Mucosa of rectum (tissue), 2 donors: ENCODE results near the gene PSMC3IP.
"Not testable (repeated sequence)": the region's sequence is repeated elsewhere in the genome, so short reads cannot be mapped to it uniquely, and the experiment has no call there.

ENCODE experiments used
- H3K27ac ChIP-seq, 2 donors: one replicate each; pipeline ENCODE4 v1.7.0; 2013; ENCODE audit warnings: inconsistent platforms in 2 of 2, low read depth in 2 of 2, low read length in 2 of 2
- H3K27me3 ChIP-seq, 2 donors: one replicate each; pipeline ENCODE4 v1.7.0; 2013; ENCODE audit warnings: low read length in 2 of 2; ENCODE audit not compliant: control insufficient read depth in 2 of 2, insufficient read depth in 2 of 2
- H3K36me3 ChIP-seq, 2 donors: one replicate each; pipeline ENCODE4 v1.7.0; 2013; ENCODE audit warnings: low read length in 2 of 2; ENCODE audit not compliant: control insufficient read depth in 2 of 2, insufficient read depth in 2 of 2
- H3K4me1 ChIP-seq, 2 donors: one replicate each; pipeline ENCODE4 v1.7.0; 2013; ENCODE audit warnings: low read length in 2 of 2, mild to moderate bottlenecking in 1 of 2; ENCODE audit not compliant: control insufficient read depth in 2 of 2, insufficient read depth in 2 of 2
- H3K4me3 ChIP-seq, 2 donors: one replicate each; pipeline ENCODE4 v1.7.0; 2013; ENCODE audit warnings: low read length in 2 of 2
- H3K9ac ChIP-seq, 2 donors: one replicate each; pipeline ENCODE4 v1.7.0; 2013; ENCODE audit warnings: low read length in 2 of 2, low read depth in 1 of 2, mild to moderate bottlenecking in 1 of 2
- H3K9me3 ChIP-seq, 2 donors: one replicate each; pipeline ENCODE4 v1.7.0; 2013; ENCODE audit warnings: low read length in 2 of 2; ENCODE audit not compliant: control insufficient read depth in 2 of 2
- donor health status: healthy.
- donor health status: Normal muscosa, but diverticular disease.

Gene PSMC3IP

GRCh38 chr17:42609814-42610801, 32.6 kb upstream of the PSMC3IP start:
- not testable (repeated sequence) for H3K27me3 ChIP-seq, H3K9me3 ChIP-seq
- H3K36me3 ChIP-seq, result peaks cover 10 to 28% of the 10 kb centered on the region in 2 donors
- peak overlapping the region; percentile 94 to 100 for H3K4me3 ChIP-seq
- H3K4me1 ChIP-seq, result peaks cover 11 to 13% of the 10 kb centered on the region in 2 donors
- H3K27ac ChIP-seq, result peak overlapping the region; percentile 73 to 79
- H3K9ac ChIP-seq, result peak overlapping the region; percentile 68 to 77

GRCh38 chr17:42609182-42609813, 31.8 kb upstream of the PSMC3IP start, which contains the start of the genes RETREG3 and TUBG1:
Gene RETREG3, minus strand, starts transcription at chr17:42609374. Its CDS starts 50 bp downstream, at chr17:42609324.
Gene TUBG1, plus strand, starts transcription at chr17:42609683. Its CDS starts 55 bp downstream, at chr17:42609738.
- H3K9me3 ChIP-seq, result no peaks in the 10 kb centered on the region
- peaks cover 3 to 22% of the 10 kb centered on the region in 2 donors for H3K36me3 ChIP-seq
- H3K27me3 ChIP-seq, result no peaks in the 10 kb centered on the region
- H3K9ac ChIP-seq, result peak within 1 kb of the TSS; percentile 95 to 98
- H3K27ac ChIP-seq, result peak within 1 kb of the TSS; percentile 86 to 95
- H3K4me3 ChIP-seq, result peak within 1 kb of the TSS; percentile 98 to 100
- peaks cover 11 to 13% of the 10 kb centered on the region in 2 donors for H3K4me1 ChIP-seq

- H3K36me3 ChIP-seq, result peaks cover 3 to 18% of the 10 kb centered on the region in 2 donors
- no peaks in the 10 kb centered on the region for H3K9me3 ChIP-seq
- H3K4me1 ChIP-seq, result peaks cover 11 to 13% of the 10 kb centered on the region in 2 donors
Observed at GRCh38 chr17:42608305-42609181, 31.0 kb upstream of the PSMC3IP start.

GRCh38 chr17:42607769-42608168, 30.2 kb upstream of the PSMC3IP start:
- peak overlapping the region; percentile 95 to 98 for H3K9ac ChIP-seq
- H3K27me3 ChIP-seq, result no peaks in the 10 kb centered on the region
- peaks cover 11 to 13% of the 10 kb centered on the region in 2 donors for H3K4me1 ChIP-seq
- peak overlapping the region; percentile 98 to 100 for H3K4me3 ChIP-seq
- no peaks in the 10 kb centered on the region for H3K9me3 ChIP-seq
- peaks cover 0 to 10% of the 10 kb centered on the region in 2 donors for H3K36me3 ChIP-seq
- no peak overlapping the region for H3K27ac ChIP-seq

More at GRCh38 chr17:42608305-42609181, 31.0 kb upstream of the PSMC3IP start:
- Histone ChIP-seq H3K27ac (peak overlapping the region; percentile 86 to 95), H3K27me3 (no peaks in the 10 kb centered on the region), H3K4me3 (peak overlapping the region; percentile 98 to 100), H3K9ac (peak overlapping the region; percentile 95 to 98)

- Histone ChIP-seq H3K4me3 (no peak overlapping the region), H3K4me1 (peaks cover 10 to 15% of the 10 kb centered on the region in 2 donors), H3K9me3 (no peaks in the 10 kb centered on the region), H3K27ac (no peak overlapping the region), H3K27me3 (no peaks in the 10 kb centered on the region), H3K9ac (no peak overlapping the region), H3K36me3 (peaks cover 0 to 2% of the 10 kb centered on the region in 2 donors)
Observed at GRCh38 chr17:42603318-42603717, 25.8 kb upstream of the PSMC3IP start.

GRCh38 chr17:42598905-42599304, 21.4 kb upstream of the PSMC3IP start:
- Histone ChIP-seq H3K9ac (no peak overlapping the region), H3K4me3 (no peak overlapping the region), H3K27ac (no peak overlapping the region), H3K36me3 (peaks cover 0 to 7% of the 10 kb centered on the region in 2 donors), H3K9me3 (no peaks in the 10 kb centered on the region), H3K4me1 (peaks cover 0 to 4% of the 10 kb centered on the region in 2 donors), H3K27me3 (no peaks in the 10 kb centered on the region)

GRCh38 chr17:42596386-42596785, 18.9 kb upstream of the PSMC3IP start:
- peaks cover 0 to 4% of the 10 kb centered on the region in 2 donors for H3K4me1 ChIP-seq
- no peak overlapping the region for H3K27ac ChIP-seq
- no peak overlapping the region for H3K9ac ChIP-seq
- H3K4me3 ChIP-seq, result no peak overlapping the region
- peaks cover 2 to 14% of the 10 kb centered on the region in 2 donors for H3K36me3 ChIP-seq
- H3K9me3 ChIP-seq, result no peaks in the 10 kb centered on the region
- H3K27me3 ChIP-seq, result no peaks in the 10 kb centered on the region

- H3K4me3 ChIP-seq, result no peak overlapping the region
- H3K9ac ChIP-seq, result no peak overlapping the region
- no peak overlapping the region for H3K27ac ChIP-seq
- H3K27me3 ChIP-seq, result no peaks in the 10 kb centered on the region
- no peaks in the 10 kb centered on the region for H3K4me1 ChIP-seq
- H3K9me3 ChIP-seq, result no peaks in the 10 kb centered on the region
- H3K36me3 ChIP-seq, result peaks cover 26 to 54% of the 10 kb centered on the region in 2 donors
Observed at GRCh38 chr17:42591411-42591810, 13.9 kb upstream of the PSMC3IP start.

- no peak overlapping the region for H3K4me3 ChIP-seq
- no peak overlapping the region for H3K27ac ChIP-seq
- peaks cover 31 to 59% of the 10 kb centered on the region in 2 donors for H3K36me3 ChIP-seq
- H3K4me1 ChIP-seq, result no peaks in the 10 kb centered on the region
- no peaks in the 10 kb centered on the region for H3K27me3 ChIP-seq
- H3K9ac ChIP-seq, result no peak overlapping the region
- H3K9me3 ChIP-seq, result no peaks in the 10 kb centered on the region
Observed at GRCh38 chr17:42590886-42591285, 13.4 kb upstream of the PSMC3IP start.
